H1 (cell line): ENCODE measurements around the gene SH2D1B. TPM values are rescaled to one million over a fixed set of nuclear protein-coding genes. Genes with fewer than 3 reads are reported as not detected.

Experiments used
- CHD7 ChIP-seq: fragments of 300-600 bp; sonication (generic); IDR thresholded peaks from 2 replicates; pipeline ENCODE4 v1.7.1; 2012; ENCODE audit warnings: low read length, moderate library complexity, mild to moderate bottlenecking, inconsistent platforms; ENCODE audit not compliant: insufficient replicate concordance
- RBBP5 ChIP-seq: IDR thresholded peaks from 2 replicates; pipeline ENCODE4 v1.7.1; 2012; ENCODE audit warnings: low read depth, mild to moderate bottlenecking, inconsistent platforms, low read length, moderate library complexity, borderline replicate concordance
- polyA plus RNA-seq, 7 experiments: library from polyadenylated mRNA; depleted of rRNA in 3 of 7; stranded (reverse) in 5 of 7; unstranded in 2 of 7; fragments of >200 nt in 5 of 7; fragments of 200-250 nt in 2 of 7; gene quantifications; 1 replicate in 5 of 7; 2 replicates in 1 of 7; 4 replicates in 1 of 7; pipeline versions ENCODE4 v1.2.1 to v1.2.3, GENCODE V29; 2011 to 2013; ENCODE audit warnings: missing spikeins in 2 of 7, mixed read lengths in 2 of 7
- total RNA-seq: library from RNA; stranded (reverse); fragmentation: NEBNext Ultra II Directional; extraction: Animal tissue kit (Norgen Biotek cat#: 25700); gene quantifications from 2 replicates; pipeline ENCODE4 v1.2.1, GENCODE V29; 2021

Gene SH2D1B
- total and polyA plus RNA-seq, 2 of the 8 experiments (the other 6 are each of a cell fraction or from before 2014, with no cell fraction given) = not detected

- no peak for TF ChIP-seq CHD7
- no peak for TF ChIP-seq RBBP5
- TF ChIP-seq, all 59 proteins: peak for 0
Measured at GRCh38 chr1:162422662-162423375, 10.9 kb upstream of the SH2D1B start (continued).
